ENCODE data around the gene PHF19.

PHF19 gene

DNA sequence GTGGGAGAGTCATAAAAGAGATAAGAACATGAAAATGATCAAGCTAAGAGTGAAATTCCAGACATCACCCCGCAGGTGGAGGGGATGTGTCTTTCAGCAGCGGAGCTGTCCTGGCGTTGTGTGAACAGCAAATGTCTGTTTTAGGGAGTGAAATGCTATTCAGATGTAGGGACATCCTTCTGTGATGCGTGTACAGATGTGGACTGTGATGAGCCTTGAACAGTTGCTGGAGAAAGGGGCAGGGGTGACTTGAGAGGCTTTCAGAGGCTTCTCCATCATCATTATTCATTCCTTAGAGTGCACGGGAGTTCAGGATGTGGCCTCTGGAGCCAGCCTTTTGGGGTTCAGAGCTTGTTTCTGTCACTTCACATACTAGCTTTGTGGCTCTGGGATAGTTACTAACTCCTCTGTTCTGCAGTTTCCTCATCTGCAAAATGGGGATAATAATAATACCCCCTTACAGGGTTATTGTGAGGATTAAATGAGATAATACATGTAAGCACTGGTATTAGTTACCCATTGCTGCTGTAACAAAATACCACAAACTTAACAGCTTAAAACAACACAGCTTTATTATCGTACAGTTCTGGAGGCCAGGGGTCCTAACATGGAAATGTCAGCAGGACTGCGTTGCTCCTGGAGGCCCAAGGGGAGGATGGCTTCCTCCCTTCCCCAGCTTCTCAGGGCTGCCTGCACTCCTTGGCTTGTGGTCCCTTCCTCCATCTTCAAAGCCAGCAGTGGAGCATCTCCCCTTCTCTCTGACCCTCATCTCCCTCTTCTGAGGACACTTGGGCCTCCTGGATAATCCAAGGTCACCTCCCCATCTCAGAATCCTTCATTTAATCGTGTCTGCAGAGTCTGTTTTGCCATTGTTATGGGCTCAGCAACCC is 40.2 kb upstream of the PHF19 start:
- ATAC-seq, result no peak
- peak overlapping the region; percentile 81 for H3K27ac Mint-ChIP-seq

DNA sequence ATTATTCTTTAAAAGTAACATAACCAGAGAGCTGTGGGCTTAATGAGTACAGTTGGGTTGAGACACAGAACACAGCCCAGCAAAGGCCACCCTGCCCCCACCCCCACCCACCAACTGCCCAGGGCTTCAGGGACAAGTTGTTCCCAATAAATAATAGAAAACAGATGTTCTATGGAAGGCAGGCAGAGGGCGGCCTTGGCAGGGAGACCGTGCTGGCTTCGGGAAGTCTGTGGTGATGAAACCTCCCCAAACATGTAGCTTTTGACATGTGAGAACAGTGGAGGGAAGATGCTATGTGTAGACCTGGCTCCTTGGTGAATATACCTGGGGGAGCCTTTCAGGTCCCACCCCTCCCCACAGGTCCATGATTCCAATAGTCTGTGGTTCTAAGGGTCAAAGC is 39.6 kb upstream of the PHF19 start:
- peaks cover 92% of the 10 kb centered on the region for H3K36me3 Mint-ChIP-seq (ENCODE audit: low read depth)
- no peaks in the 10 kb centered on the region for H3K9me3 Mint-ChIP-seq
- peak overlapping the region; percentile 72 for H3K4me3 Mint-ChIP-seq
- H3K4me1 Mint-ChIP-seq, result peaks cover 96% of the 10 kb centered on the region
- ATAC-seq (no peak), DNase-seq (no peak)
- H3K27me3 Mint-ChIP-seq, result no peaks in the 10 kb centered on the region
- H3K27ac Mint-ChIP-seq, result peak overlapping the region; percentile 80

More for the DNA sequence above, 40.2 kb upstream of the PHF19 start:
- no peak for DNase-seq
- no peaks in the 10 kb centered on the region for H3K9me3 Mint-ChIP-seq
- peaks cover 94% of the 10 kb centered on the region for H3K4me1 Mint-ChIP-seq
- H3K27me3 Mint-ChIP-seq, result no peaks in the 10 kb centered on the region
- peak overlapping the region; percentile 72 for H3K4me3 Mint-ChIP-seq
- peaks cover 92% of the 10 kb centered on the region for H3K36me3 Mint-ChIP-seq (ENCODE audit: low read depth)

GRCh38 chr9:120915854-120916470 is 39.0 kb upstream of the PHF19 start:
- Mint-ChIP-seq H3K27me3 (no peaks in the 10 kb centered on the region), H3K4me1 (peaks cover 96% of the 10 kb centered on the region), H3K4me3 (peak overlapping the region; percentile 72), H3K27ac (peak overlapping the region; percentile 80), H3K36me3 (ENCODE audit: low read depth) (peaks cover 92% of the 10 kb centered on the region), H3K9me3 (no peaks in the 10 kb centered on the region)
- DNase-seq (no peak), ATAC-seq (peak; percentile 15)

DNA sequence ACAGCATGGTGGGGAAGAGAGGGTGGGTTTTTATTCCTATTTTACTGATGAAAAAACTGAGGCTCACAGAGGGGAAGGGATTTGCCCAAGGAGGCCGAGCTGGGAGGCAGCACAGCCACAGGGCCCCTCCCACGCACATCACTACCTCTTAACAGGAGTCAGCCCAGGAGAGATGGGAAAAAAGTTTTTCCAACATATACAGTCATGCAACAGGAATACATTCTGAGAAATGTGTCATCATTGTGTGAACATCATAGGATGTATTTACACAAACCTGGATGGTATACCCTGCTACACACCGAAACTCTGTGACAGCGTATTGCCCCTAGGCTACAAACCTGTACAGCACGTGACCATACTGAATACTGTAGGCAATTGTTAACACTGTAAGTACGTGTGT is 38.0 kb upstream of the PHF19 start:
- Mint-ChIP-seq H3K4me3 (no peak overlapping the region), H3K9me3 (no peaks in the 10 kb centered on the region), H3K27me3 (no peaks in the 10 kb centered on the region), H3K36me3 (ENCODE audit: low read depth) (peaks cover 92% of the 10 kb centered on the region), H3K27ac (peak overlapping the region; percentile 91), H3K4me1 (peaks cover 96% of the 10 kb centered on the region)
- no peak for DNase-seq
- ATAC-seq, result no peak

DNA sequence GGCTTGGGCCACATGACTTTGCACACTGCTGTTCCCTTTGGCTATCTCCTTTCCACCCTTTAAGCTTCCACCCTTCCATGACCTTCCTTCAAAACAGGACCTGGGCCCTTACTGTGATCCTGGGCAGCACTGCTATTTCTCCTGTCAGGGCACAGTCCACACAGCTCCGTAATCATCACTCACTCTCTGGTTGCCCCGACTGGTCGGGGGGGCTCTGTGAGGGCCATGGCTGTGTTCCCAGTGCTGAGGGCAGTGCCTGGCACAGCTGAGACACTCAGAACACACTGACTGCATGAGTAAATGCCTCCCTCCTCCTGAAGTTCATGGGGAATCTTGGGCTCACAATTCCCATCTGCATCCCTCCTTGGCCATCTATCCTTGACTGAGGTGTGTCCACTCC is 37.4 kb upstream of the PHF19 start:
- ATAC-seq (no peak), DNase-seq (no peak)
- H3K4me1 Mint-ChIP-seq, result peaks cover 96% of the 10 kb centered on the region
- peaks cover 92% of the 10 kb centered on the region for H3K36me3 Mint-ChIP-seq (ENCODE audit: low read depth)
- peak overlapping the region; percentile 91 for H3K27ac Mint-ChIP-seq
- no peaks in the 10 kb centered on the region for H3K27me3 Mint-ChIP-seq
- no peaks in the 10 kb centered on the region for H3K9me3 Mint-ChIP-seq
- peak overlapping the region; percentile 49 for H3K4me3 Mint-ChIP-seq

DNA sequence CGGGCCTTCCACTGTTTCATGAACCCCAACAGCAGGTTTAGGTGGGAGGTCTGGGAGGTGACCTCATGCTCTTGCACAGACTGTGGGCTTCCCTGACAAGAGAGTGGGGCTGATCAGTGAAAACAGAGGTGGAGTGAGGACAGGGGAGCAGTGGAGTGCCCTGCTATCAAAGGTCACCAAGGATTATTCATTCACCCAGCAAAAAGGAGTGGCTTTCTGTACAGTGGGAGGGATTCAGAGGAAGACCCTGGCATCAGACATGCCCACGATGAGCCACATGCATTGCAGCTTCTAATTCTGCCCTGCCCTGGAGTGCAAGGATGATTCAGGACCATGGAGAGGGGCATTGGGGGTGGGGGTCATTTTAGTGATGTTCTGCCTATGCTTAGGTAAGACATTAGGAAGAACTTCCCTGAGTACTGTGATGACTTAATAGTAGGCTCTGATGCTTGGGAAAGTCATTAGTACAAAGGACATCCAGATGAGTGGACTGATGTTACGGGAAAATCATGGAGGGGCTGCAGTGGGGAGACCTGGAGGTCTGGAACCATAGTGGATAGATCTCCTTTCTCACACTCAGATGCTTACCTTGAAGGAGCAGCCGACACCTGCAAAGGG is 36.8 kb upstream of the PHF19 start:
- Mint-ChIP-seq H3K9me3 (no peaks in the 10 kb centered on the region), H3K4me3 (peak overlapping the region; percentile 45), H3K27me3 (no peaks in the 10 kb centered on the region), H3K4me1 (peaks cover 96% of the 10 kb centered on the region), H3K27ac (peak overlapping the region; percentile 91), H3K36me3 (ENCODE audit: low read depth) (peaks cover 94% of the 10 kb centered on the region)
- peak; percentile 51 for ATAC-seq
- DNase-seq, result no peak

GRCh38 chr9:120912958-120913646 is 36.1 kb upstream of the PHF19 start:
- H3K4me1 Mint-ChIP-seq, result peaks cover 96% of the 10 kb centered on the region
- H3K36me3 Mint-ChIP-seq (ENCODE audit: low read depth), result peaks cover 94% of the 10 kb centered on the region
- DNase-seq, result no peak
- no peaks in the 10 kb centered on the region for H3K9me3 Mint-ChIP-seq
- ATAC-seq, result no peak
- peak overlapping the region; percentile 91 for H3K27ac Mint-ChIP-seq
- H3K27me3 Mint-ChIP-seq, result no peaks in the 10 kb centered on the region
- H3K4me3 Mint-ChIP-seq, result peak overlapping the region; percentile 45

GRCh38 chr9:120911295-120911837 is 34.4 kb upstream of the PHF19 start:
- H3K4me1 Mint-ChIP-seq, result peaks cover 96% of the 10 kb centered on the region
- H3K36me3 Mint-ChIP-seq (ENCODE audit: low read depth), result peaks cover 94% of the 10 kb centered on the region
- H3K27ac Mint-ChIP-seq, result peak overlapping the region; percentile 91
- ATAC-seq (no peak), DNase-seq (no peak)
- H3K27me3 Mint-ChIP-seq, result no peaks in the 10 kb centered on the region
- H3K9me3 Mint-ChIP-seq, result no peaks in the 10 kb centered on the region
- peak overlapping the region; percentile 19 for H3K4me3 Mint-ChIP-seq

DNA sequence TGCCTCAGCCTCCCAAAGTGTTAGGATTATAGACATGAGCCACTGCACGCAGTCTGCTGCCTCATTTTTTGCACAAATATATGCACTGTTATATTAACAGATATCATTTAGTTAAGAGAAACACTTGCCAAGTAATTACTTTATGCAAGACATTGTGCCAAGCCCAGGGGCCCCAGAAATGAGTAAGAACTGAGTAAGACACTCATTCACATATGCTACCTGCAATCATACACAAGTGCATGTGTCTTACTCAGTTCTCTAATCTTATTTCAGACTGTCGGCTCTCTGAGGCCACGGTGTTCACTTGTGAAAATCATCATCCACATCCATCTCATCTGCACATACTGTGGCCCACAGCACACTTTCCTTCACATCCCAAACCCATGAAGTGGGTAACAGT is 33.7 kb upstream of the PHF19 start:
- Mint-ChIP-seq H3K4me1 (peaks cover 97% of the 10 kb centered on the region), H3K27me3 (no peaks in the 10 kb centered on the region), H3K36me3 (ENCODE audit: low read depth) (peaks cover 96% of the 10 kb centered on the region), H3K9me3 (no peaks in the 10 kb centered on the region), H3K4me3 (peak overlapping the region; percentile 24), H3K27ac (peak overlapping the region; percentile 91)
- DNase-seq (no peak), ATAC-seq (peak; percentile 50)

DNA sequence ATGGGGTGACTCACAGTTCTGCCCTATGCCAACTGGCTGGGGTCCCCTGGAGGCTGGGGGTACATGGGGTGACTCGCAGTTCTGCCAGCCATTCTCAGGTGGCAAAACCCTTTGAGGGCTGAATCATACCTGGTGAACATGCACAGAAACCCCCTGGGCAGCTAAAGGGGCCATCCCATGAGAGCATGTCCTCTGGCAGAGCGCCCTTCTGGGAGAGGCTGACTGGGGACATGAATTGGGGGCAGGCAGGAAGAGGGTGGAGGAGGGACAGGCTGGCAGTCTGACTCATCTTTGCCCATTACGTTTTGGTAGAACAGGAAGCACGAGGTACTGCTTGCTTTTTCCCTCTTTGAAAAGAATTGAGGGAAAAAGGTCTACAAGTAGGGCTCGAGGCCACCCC is 32.9 kb upstream of the PHF19 start:
- ATAC-seq (peak; percentile 58), DNase-seq (peak; percentile 70)
- Mint-ChIP-seq H3K27ac (peak overlapping the region; percentile 91), H3K27me3 (no peaks in the 10 kb centered on the region), H3K36me3 (ENCODE audit: low read depth) (peaks cover 96% of the 10 kb centered on the region), H3K4me3 (no peak overlapping the region), H3K4me1 (peaks cover 98% of the 10 kb centered on the region), H3K9me3 (no peaks in the 10 kb centered on the region)

DNA sequence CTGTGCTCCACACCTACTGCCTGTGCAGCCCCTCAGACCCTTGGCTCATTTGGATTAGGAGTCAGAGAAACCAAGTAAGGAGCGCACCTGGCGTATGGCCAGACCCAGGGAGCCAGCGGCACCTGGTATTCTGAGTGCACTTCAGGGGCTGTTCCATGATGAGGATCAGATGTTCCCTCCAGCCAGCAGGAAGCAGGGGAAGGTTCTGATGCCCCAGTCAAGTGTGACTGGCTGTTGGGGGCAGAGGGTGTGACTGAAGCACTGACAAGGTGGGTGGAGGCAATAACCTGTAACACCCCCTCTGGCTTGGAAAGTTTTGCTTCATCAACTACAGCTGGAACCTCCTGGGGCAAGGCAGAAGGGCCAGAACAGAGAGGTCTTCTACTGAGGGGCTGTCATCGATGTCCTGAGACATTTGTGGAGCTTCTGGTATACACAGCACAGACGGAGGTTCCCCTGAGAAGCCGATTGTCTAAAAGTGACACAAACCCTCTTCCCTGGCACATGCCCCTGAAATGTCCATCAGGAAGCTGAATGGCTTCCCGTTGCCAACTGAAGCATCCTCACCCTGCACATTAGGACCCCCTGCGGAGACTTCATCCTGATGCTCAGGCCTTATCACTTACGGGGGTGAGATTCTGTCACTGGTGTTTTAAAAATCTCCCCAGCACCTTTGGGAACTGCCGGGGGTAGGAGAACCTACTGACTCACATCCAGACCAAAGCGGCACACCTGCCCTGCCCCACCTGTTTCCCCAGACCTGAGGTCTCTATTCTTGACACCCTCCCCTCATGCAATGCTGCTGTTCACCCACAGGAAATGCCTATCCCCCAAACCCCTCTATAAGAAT is 28.6 kb upstream of the PHF19 start:
- H3K27me3 Mint-ChIP-seq, result no peaks in the 10 kb centered on the region
- DNase-seq, result no peak
- H3K4me1 Mint-ChIP-seq, result peaks cover 95% of the 10 kb centered on the region
- ATAC-seq, result peak; percentile 22
- H3K27ac Mint-ChIP-seq, result peak overlapping the region; percentile 93
- no peaks in the 10 kb centered on the region for H3K9me3 Mint-ChIP-seq
- peak overlapping the region; percentile 53 for H3K4me3 Mint-ChIP-seq
- H3K36me3 Mint-ChIP-seq (ENCODE audit: low read depth), result peaks cover 88% of the 10 kb centered on the region

DNA sequence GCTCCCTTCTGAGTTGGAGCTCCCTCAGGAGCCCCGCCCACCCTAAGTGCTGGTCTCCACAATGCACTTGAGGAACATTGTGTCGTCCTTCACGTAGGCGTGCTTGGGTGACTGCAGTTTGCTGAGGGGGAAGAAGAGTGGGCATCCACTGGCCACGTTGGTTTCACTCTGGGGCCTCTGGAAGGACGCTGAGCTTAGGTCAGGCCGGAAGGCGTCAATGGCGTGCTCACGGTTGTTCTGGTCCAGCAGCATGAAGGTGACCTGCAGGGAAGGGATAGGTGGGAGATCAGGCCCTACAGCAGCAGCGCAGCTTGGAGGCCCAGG is 28.0 kb upstream of the PHF19 start:
- peaks cover 95% of the 10 kb centered on the region for H3K4me1 Mint-ChIP-seq
- no peaks in the 10 kb centered on the region for H3K27me3 Mint-ChIP-seq
- peak overlapping the region; percentile 93 for H3K27ac Mint-ChIP-seq
- H3K36me3 Mint-ChIP-seq (ENCODE audit: low read depth), result peaks cover 85% of the 10 kb centered on the region
- peak overlapping the region; percentile 53 for H3K4me3 Mint-ChIP-seq
- DNase-seq (no peak), ATAC-seq (no peak)
- no peaks in the 10 kb centered on the region for H3K9me3 Mint-ChIP-seq

- no peak for ATAC-seq
- no peak for DNase-seq
- Mint-ChIP-seq H3K4me3 (peak overlapping the region; percentile 53), H3K27ac (peak overlapping the region; percentile 93), H3K36me3 (ENCODE audit: low read depth) (peaks cover 82% of the 10 kb centered on the region), H3K9me3 (no peaks in the 10 kb centered on the region), H3K27me3 (no peaks in the 10 kb centered on the region), H3K4me1 (peaks cover 94% of the 10 kb centered on the region)
Measured at GRCh38 chr9:120904061-120904977, 27.3 kb upstream of the PHF19 start.

All from activated naive CD8-positive, alpha-beta T cell treated with anti-CD3 and anti-CD28 coated beads, Interleukin-2, amount 50 U/mL, for 24 hours (primary cell).